ENCODE results near the gene HTR3E.

- TF ChIP-seq ZBTB7A (tag by site-specific recombination; IDR thresholded peaks at IDR 0.05; ENCODE audit: low read depth) (no peak), BCL11A (tag by site-specific recombination; IDR thresholded peaks at IDR 0.05; ENCODE audit: low read depth) (no peak), ZNF660 (tag by site-specific recombination; IDR thresholded peaks at IDR 0.05) (no peak), CTCF (tag by site-specific recombination; IDR thresholded peaks at IDR 0.05) (no peak), ZBTB1 (tag by site-specific recombination; IDR thresholded peaks at IDR 0.05) (no peak), HOXA7 (CRISPR knock-in tag; IDR thresholded peaks at IDR 0.05; ENCODE audit: borderline replicate concordance) (no peak), GLI4 (tag by site-specific recombination; IDR thresholded peaks at IDR 0.05) (no peak), ZNF121 (tag by site-specific recombination; IDR thresholded peaks at IDR 0.05) (no peak), ZNF248 (tag by site-specific recombination; IDR thresholded peaks at IDR 0.05) (no peak), ZNF311 (tag by site-specific recombination; IDR thresholded peaks at IDR 0.05; ENCODE audit: borderline replicate concordance) (no peak), PRDM4 (tag by site-specific recombination; IDR thresholded peaks at IDR 0.05) (no peak)
- TF ChIP-seq, protein P1, sequence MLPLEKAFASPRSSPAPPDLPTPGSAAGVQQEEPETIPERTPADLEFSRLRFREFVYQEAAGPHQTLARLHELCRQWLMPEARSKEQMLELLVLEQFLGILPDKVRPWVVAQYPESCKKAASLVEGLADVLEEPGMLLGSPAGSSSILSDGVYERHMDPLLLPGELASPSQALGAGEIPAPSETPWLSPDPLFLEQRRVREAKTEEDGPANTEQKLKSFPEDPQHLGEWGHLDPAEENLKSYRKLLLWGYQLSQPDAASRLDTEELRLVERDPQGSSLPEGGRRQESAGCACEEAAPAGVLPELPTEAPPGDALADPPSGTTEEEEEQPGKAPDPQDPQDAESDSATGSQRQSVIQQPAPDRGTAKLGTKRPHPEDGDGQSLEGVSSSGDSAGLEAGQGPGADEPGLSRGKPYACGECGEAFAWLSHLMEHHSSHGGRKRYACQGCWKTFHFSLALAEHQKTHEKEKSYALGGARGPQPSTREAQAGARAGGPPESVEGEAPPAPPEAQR (tag by site-specific recombination; IDR thresholded peaks at IDR 0.05) = no peak
Observed at GRCh38 chr3:184078851-184079250, 18.0 kb upstream of the HTR3E start.

All from HEK293 (cell line).